Stimulated activated CD8-positive, alpha-beta memory T cell treated with anti-CD3 and anti-CD28 coated beads, Interleukin-4, amount 100 ng/mL, for 24 hours (primary cell): ENCODE data around the gene SLC15A3.

ENCODE experiments used
- DNase-seq: peaks from one replicate; pipeline ENCODE4 v3.0.0-alpha.2; 2020; ENCODE audit warnings: low read depth

The SLC15A3 gene

DNA sequence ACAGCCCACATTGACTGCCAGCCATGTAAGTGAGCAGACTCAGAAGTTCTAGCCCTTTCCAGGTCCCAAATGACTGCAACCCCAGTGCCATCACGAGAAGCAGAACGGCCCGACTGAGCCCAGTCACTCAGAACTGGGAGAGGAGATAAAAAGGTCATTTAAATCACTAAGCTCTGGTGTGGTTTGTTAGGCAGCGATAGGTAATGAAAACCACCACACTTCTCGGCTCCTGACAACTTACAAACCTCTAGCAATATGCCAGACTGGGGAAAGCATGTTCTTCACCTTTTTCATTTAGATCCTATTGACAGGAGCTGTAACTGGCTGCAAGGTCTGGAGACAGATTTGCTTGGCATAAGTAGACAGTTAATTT, 6.7 kb downstream of the SLC15A3 start:
- DNase-seq, result no peak

DNA sequence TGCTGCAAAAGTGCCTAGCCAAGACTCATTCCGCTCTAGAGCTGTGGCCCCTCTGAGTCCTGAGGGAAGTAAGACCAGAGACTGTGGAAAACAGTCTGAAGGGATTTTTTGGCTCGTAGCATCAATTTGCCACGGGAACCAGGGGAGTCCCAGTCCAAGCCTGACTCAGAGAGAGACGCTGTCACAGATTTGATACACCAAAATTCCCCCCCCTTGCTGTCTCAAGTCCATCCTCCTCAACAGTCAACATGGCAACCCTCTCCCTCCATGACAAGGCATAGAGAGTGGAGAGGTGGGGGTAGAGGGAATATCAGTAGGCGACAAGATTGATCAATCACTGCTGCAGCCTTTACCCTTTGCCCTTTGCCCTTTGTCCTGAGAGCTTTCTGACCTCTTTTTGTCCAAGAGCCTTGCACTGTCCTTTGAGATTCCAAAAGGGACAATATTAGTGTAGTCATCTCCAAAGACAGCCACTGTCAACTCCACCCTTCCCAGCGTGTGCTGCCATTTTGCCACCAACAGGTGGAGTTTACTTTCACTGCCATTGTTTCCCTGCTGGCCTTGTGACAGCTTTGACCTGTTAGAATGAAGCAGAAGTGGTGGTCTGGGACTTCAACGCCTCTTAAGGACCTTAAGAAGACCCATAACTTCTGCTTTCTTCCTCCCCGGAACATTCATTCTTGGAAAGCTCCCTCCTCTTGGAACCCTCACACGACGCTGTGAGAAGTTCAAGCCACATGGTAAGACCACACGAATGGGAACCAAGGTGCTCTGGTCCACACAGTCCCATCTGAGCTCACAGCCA, 7.3 kb downstream of the SLC15A3 start:
- no peak for DNase-seq

GRCh38 chr11:60942970-60943565, 8.9 kb downstream of the SLC15A3 start:
- DNase-seq, result no peak

- DNase-seq, result no peak
Measured at GRCh38 chr11:60942219-60942618, 9.8 kb downstream of the SLC15A3 start.

DNA sequence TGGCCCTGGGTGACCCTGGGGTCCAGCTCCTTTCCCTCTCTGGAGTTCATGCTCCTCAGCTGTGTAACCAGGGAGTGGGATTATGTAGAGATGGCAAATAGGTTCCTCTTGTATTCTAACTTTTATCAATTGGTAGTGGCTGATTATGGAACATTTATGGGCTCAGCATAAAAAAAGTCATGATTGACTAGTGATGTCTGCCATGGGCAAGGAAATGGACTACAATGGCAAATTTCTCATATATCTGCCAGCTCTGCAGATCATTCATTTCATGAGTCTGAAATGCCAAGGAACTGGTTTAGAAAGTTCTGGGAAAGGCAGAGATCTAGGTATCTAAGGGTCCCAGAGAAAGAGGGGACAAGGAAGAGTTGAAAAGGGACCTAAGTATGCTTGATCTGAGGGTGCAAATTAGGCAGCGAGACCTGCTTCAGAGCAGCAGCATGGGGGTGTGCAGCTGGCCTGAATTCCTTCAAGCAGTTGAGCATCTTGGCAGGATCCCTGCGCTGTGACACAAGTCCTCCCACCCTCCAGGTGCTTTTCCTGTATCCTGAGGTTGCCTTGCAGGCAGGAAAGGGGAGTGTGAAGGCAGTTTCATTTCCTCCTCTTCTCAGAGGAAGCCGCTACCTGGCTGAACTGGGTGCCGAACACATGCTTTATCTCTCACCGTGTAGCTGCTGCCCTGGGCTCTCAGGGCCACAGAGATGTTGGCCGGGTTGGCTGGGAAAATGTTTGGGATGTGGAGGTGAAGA, 10.4 kb downstream of the SLC15A3 start:
- no peak for DNase-seq

- no peak for DNase-seq
Measured at GRCh38 chr11:60939855-60940254, 12.1 kb downstream of the SLC15A3 start.

- DNase-seq, result no peak
Measured at GRCh38 chr11:60939301-60939700, 12.7 kb downstream of the SLC15A3 start.

GRCh38 chr11:60938500-60938899, 13.5 kb downstream of the SLC15A3 start:
- DNase-seq, result no peak

GRCh38 chr11:60937811-60938210, 14.2 kb downstream of the SLC15A3 start:
- no peak for DNase-seq

DNA sequence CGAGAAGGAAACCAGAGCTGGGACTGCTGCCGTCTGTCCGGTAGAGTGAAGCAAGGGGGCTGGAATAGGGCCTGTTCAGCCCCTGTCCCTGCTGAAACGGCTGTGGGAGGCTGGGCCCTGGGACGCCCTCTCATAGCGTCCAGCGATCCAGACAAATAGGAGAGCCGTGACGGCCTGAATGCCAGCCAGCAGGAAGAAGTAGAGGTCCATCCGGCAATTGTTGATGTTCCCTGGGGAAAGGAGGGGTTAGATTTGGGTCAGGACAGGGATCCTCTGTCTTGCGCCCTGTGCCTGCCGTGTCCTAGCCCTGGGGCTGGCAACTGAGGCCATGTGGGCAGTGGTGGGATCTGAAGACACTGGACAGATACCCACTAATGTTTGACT, 14.8 kb downstream of the SLC15A3 start:
- DNase-seq, result no peak

DNA sequence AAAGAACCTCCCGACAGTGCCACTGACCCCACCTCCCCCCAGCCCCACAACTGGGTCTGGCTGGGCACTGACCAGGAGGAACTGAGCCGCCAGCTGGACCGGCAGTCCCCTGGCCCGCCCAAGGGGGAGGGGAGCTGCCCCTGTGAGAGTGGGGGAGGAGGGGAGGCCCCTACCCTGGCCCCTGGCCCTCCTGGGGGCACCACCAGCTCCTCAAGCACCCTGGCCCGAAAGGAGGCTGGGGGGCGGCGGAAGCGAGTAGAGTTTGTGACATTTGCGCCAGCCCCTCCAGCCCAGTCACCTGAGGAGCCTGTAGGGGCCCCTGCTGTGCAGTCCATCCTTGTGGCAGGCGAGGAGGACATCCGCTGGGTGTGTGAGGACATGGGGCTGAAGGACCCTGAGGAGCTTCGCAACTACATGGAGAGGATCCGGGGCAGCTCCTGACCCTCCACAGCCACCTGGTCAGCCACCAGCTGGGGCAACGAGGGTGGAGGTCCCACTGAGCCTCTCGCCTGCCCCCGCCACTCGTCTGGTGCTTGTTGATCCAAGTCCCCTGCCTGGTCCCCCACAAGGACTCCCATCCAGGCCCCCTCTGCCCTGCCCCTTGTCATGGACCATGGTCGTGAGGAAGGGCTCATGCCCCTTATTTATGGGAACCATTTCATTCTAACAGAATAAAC, 15.4 kb downstream of the SLC15A3 start:
- no peak for DNase-seq

GRCh38 chr11:60935676-60936442, 16.1 kb downstream of the SLC15A3 start:
- no peak for DNase-seq

DNA sequence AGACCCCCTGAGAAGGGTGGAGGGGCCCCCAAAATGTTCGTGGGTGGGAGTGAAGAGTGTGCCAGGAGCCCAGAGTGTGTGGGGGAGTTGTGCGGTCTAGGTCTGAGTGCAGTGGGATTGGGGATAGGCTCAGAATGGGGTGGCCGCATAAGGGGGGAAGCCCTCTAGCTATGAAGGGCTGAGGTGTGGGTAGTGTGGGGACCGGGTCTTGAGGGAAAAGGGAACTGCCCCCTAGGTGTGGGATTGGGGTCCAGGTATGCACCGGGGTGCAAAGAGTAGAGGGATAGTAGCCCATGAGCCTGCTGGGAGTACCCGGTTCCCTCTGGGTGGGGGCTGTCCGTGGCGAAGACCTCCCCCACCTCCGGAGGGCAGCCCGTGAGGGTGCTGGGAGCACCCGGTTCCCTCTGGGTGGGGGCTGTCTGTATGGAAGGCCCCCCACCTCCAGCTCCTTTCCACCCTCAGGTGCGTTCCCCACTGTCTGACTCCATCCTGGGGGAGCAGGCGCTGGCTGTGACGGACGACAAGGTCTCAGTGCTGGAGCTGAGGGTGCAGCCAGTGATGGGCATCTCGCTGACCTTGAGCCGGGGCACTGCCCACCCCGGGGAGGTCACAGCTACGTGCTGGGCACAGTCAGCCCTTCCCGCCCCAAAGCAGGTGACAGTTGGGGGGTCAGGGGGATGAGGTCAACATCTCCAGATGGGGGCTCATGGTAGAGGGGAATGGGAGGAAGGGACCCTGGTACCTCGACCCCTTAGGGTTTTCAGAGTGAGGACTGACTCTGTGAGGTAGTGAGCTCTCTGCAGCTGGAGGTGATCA, 17.0 kb downstream of the SLC15A3 start:
- no peak for DNase-seq

GRCh38 chr11:60934124-60934789, 17.7 kb downstream of the SLC15A3 start:
- no peak for DNase-seq

- no peak for DNase-seq
Measured at GRCh38 chr11:60933416-60934123, 18.4 kb downstream of the SLC15A3 start.

GRCh38 chr11:60932605-60933356, 19.2 kb downstream of the SLC15A3 start:
- DNase-seq, result no peak

GRCh38 chr11:60931917-60932316, 20.1 kb downstream of the SLC15A3 start:
- DNase-seq, result no peak

GRCh38 chr11:60930394-60930793, 21.6 kb downstream of the SLC15A3 start:
- no peak for DNase-seq

DNA sequence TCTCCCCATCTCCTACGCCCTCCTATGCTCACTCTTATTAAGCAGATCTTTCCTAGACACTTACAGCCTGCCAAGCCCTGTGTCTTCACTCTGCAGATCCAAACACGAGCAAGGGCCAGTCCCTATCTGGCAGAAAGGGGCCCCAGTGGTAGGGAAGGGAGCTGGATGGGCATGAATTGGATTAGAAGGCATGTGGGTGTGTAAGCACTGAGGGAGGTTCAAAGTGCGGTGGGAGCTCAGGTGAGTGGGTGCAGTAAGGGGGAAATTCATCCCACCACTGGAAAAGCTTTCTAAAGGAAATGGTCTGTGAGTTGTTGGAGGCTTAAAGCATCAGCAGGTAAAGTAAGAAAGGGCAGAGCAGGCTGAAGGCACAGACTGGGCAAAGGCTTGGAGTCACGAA, 22.2 kb downstream of the SLC15A3 start:
- DNase-seq, result no peak
